Measurements from ENCODE around the gene AKNA. TPM values are rescaled to one million over a fixed set of nuclear protein-coding genes. Genes with fewer than 3 reads are reported as not detected.

AKNA gene
- total RNA-seq, 1 experiment from 2014 or later = 14.4 TPM

DNA sequence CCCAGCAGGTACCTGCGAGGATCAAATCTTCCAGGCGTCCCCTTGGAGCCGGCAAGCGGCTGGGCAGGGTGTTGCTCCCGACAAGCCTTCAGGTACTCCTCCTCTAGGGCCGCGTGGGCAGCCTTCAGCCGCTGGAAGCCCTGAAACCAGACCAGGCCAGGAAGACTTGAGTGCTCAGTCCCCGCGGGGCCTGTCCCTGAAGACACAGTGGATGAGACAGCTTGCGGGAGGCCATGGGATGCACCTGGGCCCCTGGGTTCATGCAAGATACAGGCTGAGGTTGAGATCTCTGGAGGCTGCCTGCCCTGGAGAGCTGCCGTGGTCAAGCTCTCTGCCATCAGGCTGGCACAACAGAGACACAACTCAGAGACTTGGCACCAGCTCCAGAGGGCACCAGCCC, 25.4 kb downstream of the AKNA start:
- ChIA-PET CTCF (no interaction called here), POLR2A (ENCODE audit: unreplicated experiment) (no interaction called here)
- TF ChIP-seq EZH2 (IDR thresholded peaks at IDR 0.05; ENCODE audit: low read depth) = no peak
- TF ChIP-seq, protein P1, sequence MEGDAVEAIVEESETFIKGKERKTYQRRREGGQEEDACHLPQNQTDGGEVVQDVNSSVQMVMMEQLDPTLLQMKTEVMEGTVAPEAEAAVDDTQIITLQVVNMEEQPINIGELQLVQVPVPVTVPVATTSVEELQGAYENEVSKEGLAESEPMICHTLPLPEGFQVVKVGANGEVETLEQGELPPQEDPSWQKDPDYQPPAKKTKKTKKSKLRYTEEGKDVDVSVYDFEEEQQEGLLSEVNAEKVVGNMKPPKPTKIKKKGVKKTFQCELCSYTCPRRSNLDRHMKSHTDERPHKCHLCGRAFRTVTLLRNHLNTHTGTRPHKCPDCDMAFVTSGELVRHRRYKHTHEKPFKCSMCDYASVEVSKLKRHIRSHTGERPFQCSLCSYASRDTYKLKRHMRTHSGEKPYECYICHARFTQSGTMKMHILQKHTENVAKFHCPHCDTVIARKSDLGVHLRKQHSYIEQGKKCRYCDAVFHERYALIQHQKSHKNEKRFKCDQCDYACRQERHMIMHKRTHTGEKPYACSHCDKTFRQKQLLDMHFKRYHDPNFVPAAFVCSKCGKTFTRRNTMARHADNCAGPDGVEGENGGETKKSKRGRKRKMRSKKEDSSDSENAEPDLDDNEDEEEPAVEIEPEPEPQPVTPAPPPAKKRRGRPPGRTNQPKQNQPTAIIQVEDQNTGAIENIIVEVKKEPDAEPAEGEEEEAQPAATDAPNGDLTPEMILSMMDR (conservative IDR thresholded peaks at IDR 0.05) = no peak
- H3K27me3 ChIP-seq (ENCODE audit: insufficient read depth, low read depth) = no peaks in the 10 kb centered on the region
- no peak overlapping the region for H2AFZ ChIP-seq
- H4K20me1 ChIP-seq (ENCODE audit: insufficient read depth) = no peaks in the 10 kb centered on the region
- H3K4me1 ChIP-seq (replicated peaks; ENCODE audit: insufficient read depth) = peaks cover 38% of the 10 kb centered on the region
- no peaks in the 10 kb centered on the region for H3K79me2 ChIP-seq (ENCODE audit: low read depth)
- H3K36me3 ChIP-seq (ENCODE audit: low read depth) = no peaks in the 10 kb centered on the region
- no peaks in the 10 kb centered on the region for H3K9me3 ChIP-seq (ENCODE audit: insufficient read depth, low read depth)
- BruUV-seq (replicated peaks) = no TSS peak
- H3F3A ChIP-seq (ENCODE audit: insufficient read depth, low read depth) = peaks cover 34% of the 10 kb centered on the region; the same call in 1 of the 2 replicates
- no peak overlapping the region for H3K27ac ChIP-seq
- H3K9me2 ChIP-seq (ENCODE audit: insufficient read depth) = no peaks in the 10 kb centered on the region
- DNase-seq = no peak
- intact Hi-C loops (cut with micrococcal nuclease; ENCODE audit: unreplicated experiment) = no loop called here
- H3K4me2 ChIP-seq = no peak overlapping the region
- no peak overlapping the region for H3K4me3 ChIP-seq

DNA sequence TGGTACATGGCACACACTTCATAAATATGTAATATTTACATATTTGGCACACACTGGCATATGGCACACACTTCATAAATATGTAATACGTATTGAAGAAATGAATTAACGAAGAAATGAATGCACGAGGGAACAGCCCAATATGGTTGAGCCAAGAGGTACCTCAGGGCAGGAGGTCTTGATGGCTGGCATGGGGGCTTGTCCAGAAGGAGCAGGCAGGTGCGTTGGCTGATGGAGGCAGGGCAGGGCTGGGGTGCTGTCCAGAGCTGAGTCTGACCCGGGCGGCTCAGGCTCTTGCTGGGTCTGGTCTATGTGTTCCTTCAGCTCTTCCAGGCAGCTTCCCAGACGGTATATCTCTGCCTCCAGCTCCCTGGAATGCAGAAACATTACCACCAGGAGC, 26.2 kb downstream of the AKNA start:
- intact Hi-C loops (cut with micrococcal nuclease; ENCODE audit: unreplicated experiment) = no loop called here
- Histone ChIP-seq H3K27ac (no peak overlapping the region), H3K27me3 (ENCODE audit: insufficient read depth, low read depth) (no peaks in the 10 kb centered on the region), H2AFZ (no peak overlapping the region), H3F3A (ENCODE audit: insufficient read depth, low read depth) (peaks cover 28% of the 10 kb centered on the region; the same call in 1 of the 2 replicates), H3K4me3 (no peak overlapping the region), H3K9me3 (ENCODE audit: insufficient read depth, low read depth) (no peaks in the 10 kb centered on the region), H3K4me1 (replicated peaks; ENCODE audit: insufficient read depth) (peaks cover 31% of the 10 kb centered on the region), H3K36me3 (ENCODE audit: low read depth) (no peaks in the 10 kb centered on the region), H4K20me1 (ENCODE audit: insufficient read depth) (no peaks in the 10 kb centered on the region), H3K4me2 (no peak overlapping the region), H3K79me2 (ENCODE audit: low read depth) (no peaks in the 10 kb centered on the region), H3K9me2 (ENCODE audit: insufficient read depth) (no peaks in the 10 kb centered on the region)
- no peak for DNase-seq
- no TSS peak for BruUV-seq (replicated peaks)
- ChIA-PET POLR2A (ENCODE audit: unreplicated experiment) (no interaction called here), CTCF (no interaction called here)
- TF ChIP-seq EZH2 (IDR thresholded peaks at IDR 0.05; ENCODE audit: low read depth) = no peak
- TF ChIP-seq, protein P1 (conservative IDR thresholded peaks at IDR 0.05) = no peak

DNA sequence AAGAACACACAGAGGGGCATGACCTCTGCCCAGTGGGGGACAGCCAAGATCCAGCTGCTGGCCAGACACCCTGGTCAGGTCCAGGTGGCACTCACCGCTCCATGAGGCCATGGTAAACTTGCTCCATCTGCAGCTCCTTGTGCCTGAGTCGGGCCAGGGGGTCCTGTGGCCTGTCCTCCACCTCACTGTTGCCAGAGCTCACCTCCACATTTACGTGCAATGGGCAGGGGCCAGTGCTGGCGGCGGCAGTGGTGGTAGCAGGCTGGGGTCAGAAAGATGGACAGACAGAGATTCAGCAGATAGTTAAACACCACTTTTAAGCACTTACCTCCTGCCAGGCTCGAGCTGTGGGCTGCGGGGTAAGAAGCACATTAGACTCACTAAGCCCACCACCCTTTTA, 28.0 kb downstream of the AKNA start:
- Histone ChIP-seq H3F3A (ENCODE audit: insufficient read depth, low read depth) (peaks cover 17% of the 10 kb centered on the region; the same call in 1 of the 2 replicates), H3K4me2 (no peak overlapping the region), H3K4me1 (replicated peaks; ENCODE audit: insufficient read depth) (peaks cover 16% of the 10 kb centered on the region), H4K20me1 (ENCODE audit: insufficient read depth) (no peaks in the 10 kb centered on the region), H3K4me3 (no peak overlapping the region), H3K36me3 (ENCODE audit: low read depth) (no peaks in the 10 kb centered on the region), H3K27ac (no peak overlapping the region), H3K9me3 (ENCODE audit: insufficient read depth, low read depth) (no peaks in the 10 kb centered on the region), H3K27me3 (ENCODE audit: insufficient read depth, low read depth) (no peaks in the 10 kb centered on the region), H2AFZ (no peak overlapping the region), H3K79me2 (ENCODE audit: low read depth) (no peaks in the 10 kb centered on the region), H3K9me2 (ENCODE audit: insufficient read depth) (no peaks in the 10 kb centered on the region)
- ChIA-PET CTCF (interaction anchor here (0.6 kb wide), 1 partner anchor 20 kb away, joined by 3 read pairs; no protein-coding TSS in a partner anchor), POLR2A (ENCODE audit: unreplicated experiment) (no interaction called here)
- TF ChIP-seq EZH2 (IDR thresholded peaks at IDR 0.05; ENCODE audit: low read depth) = no peak
- TF ChIP-seq, protein P1 (conservative IDR thresholded peaks at IDR 0.05) = no peak
- DNase-seq = no peak
- BruUV-seq (replicated peaks) = no TSS peak
- intact Hi-C loops (cut with micrococcal nuclease; ENCODE audit: unreplicated experiment) = no loop called here

Data from PC-9 (cell line).